ENCODE data around the gene C16orf96. TPM values are rescaled to one million over a fixed set of nuclear protein-coding genes. Genes with fewer than 3 reads are reported as not detected.

Gene C16orf96
- total and polyA plus RNA-seq, 2 of the 8 experiments (the other 6 are each of a cell fraction or from before 2014, with no cell fraction given): 1.0 to 1.3 TPM

GRCh38 chr16:4606354-4606753 lies 50.2 kb downstream of the C16orf96 start:
- WGBS, 2 experiments (ENCODE audit: extremely low coverage in 1 of 2, insufficient coverage in 1 of 2, insufficient read length in 1 of 2, insufficient replicate concordance in 2 of 2, low coverage in 1 of 2, low lambda C conversion rate in 2 of 2, missing lambda C conversion rate in 1 of 2): 93% methylated on average over 9 of the region's 9 CpGs; no CpG with 5 or more reads in 1 of the 2 experiments
- H3K14ac ChIP-seq (ENCODE audit: insufficient read length): no peak overlapping the region
- POLR2A ChIA-PET (ENCODE audit: partially characterized antibody): interaction anchor here (1.0 to 13.3 kb wide), 4 partner anchors 8 to 21 kb away, joined by 5 to 126 read pairs (median 30); partner anchors contain the start of gene UBALD1
- H3K27ac ChIP-seq (ENCODE audit: low read depth, low read length): no peak overlapping the region
- no peak overlapping the region for H2BK5ac ChIP-seq (ENCODE audit: low read depth, low read length)
- H3K4me3 ChIP-seq (ENCODE audit: extremely low read depth in 1 of 4, insufficient read depth in 2 of 4, low read depth in 3 of 4, low read length in 4 of 4): no peak overlapping the region
- FAIRE-seq (no peak), DNase-seq (ENCODE audit: low read depth in 1 of 2, low spot score in 2 of 2) (no peak)
- no peak overlapping the region for H2BK12ac ChIP-seq (ENCODE audit: low read depth, low read length)
- H2BK120ac ChIP-seq (replicated peaks; ENCODE audit: low read depth, low read length): no peak overlapping the region
- no peak overlapping the region for H2AK5ac ChIP-seq (ENCODE audit: low read depth, low read length)
- H3K18ac ChIP-seq (ENCODE audit: extremely low read depth, low read length): no peak overlapping the region
- H3K4me2 ChIP-seq (ENCODE audit: insufficient read depth in 1 of 2, low read depth in 2 of 2, low read length in 2 of 2): no peak overlapping the region
- no peak overlapping the region for H3K9ac ChIP-seq (replicated peaks in 1 of 4; ENCODE audit: extremely low read depth in 1 of 4, low read depth in 3 of 4, low read length in 3 of 4)
- H3K36me3 ChIP-seq (ENCODE audit: control insufficient read depth in 2 of 4, insufficient read depth in 4 of 4, low read length in 3 of 4): peaks cover 2 to 20% (median 11%) of the 10 kb centered on the region in 4 experiments; a peak in 4 of 8 replicates
- TF ChIP-seq TAF1 (IDR thresholded peaks at IDR 0.05; ENCODE audit: low read depth, low read length) (no peak), RBBP5 (IDR thresholded peaks at IDR 0.05; ENCODE audit: borderline replicate concordance, low read depth, low read length) (no peak), JUND (IDR thresholded peaks at IDR 0.05; ENCODE audit: low read length) (no peak), CEBPB (IDR thresholded peaks at IDR 0.05; ENCODE audit: low read depth, low read length) (no peak), TEAD4 (IDR thresholded peaks at IDR 0.05; ENCODE audit: low read depth, low read length) (no peak)
- peaks cover 0 to 15% (median 8%) of the 10 kb centered on the region in 4 experiments; a peak in 6 of 7 replicates for H3K4me1 ChIP-seq (replicated peaks in 1 of 4; ENCODE audit: control insufficient read depth in 3 of 4, insufficient read depth in 4 of 4, low read length in 3 of 4)
- CTCF ChIA-PET (ENCODE audit: partially characterized antibody): interaction anchor here (0.6 to 5.0 kb wide), 4 partner anchors 21 to 90 kb away, joined by 3 to 21 read pairs (median 4); no protein-coding TSS in a partner anchor
- peaks cover 13 to 15% of the 10 kb centered on the region in 2 experiments for H4K20me1 ChIP-seq (replicated peaks in 1 of 2; ENCODE audit: control insufficient read depth in 1 of 2, insufficient read depth in 2 of 2, low read length in 2 of 2)
- no peak overlapping the region for H2AFZ ChIP-seq (ENCODE audit: low read length)
- H3K27me3 ChIP-seq (replicated peaks in 1 of 4; ENCODE audit: control insufficient read depth in 3 of 4, extremely low read depth in 1 of 4, insufficient read depth in 3 of 4, low read length in 3 of 4): no peaks in the 10 kb centered on the region; a peak in 1 of 7 replicates
- H3K9me3 ChIP-seq (ENCODE audit: insufficient read depth in 2 of 2, low read depth in 1 of 2, low read length in 1 of 2): no peaks in the 10 kb centered on the region
- no peak overlapping the region for H2BK20ac ChIP-seq (ENCODE audit: low read length)
- peaks cover 5% of the 10 kb centered on the region; the same call in 1 of the 2 replicates for H3K79me1 ChIP-seq (ENCODE audit: low read depth, low read length)
- no peak overlapping the region; the same call in 1 of the 2 replicates for H4K8ac ChIP-seq (ENCODE audit: extremely low read depth, insufficient read depth, low read length)
- no peak overlapping the region for H3K23ac ChIP-seq (ENCODE audit: insufficient read length)
- no peak overlapping the region for H2BK15ac ChIP-seq (ENCODE audit: low read length)
- no peak overlapping the region for H3K4ac ChIP-seq (replicated peaks; ENCODE audit: insufficient read length, low read depth, low read length)
- no peak overlapping the region for H4K5ac ChIP-seq (ENCODE audit: insufficient read length, low read depth, low read length)
- no peak overlapping the region for H4K91ac ChIP-seq (replicated peaks; ENCODE audit: insufficient read length, low read length)
- H3K23me2 ChIP-seq (ENCODE audit: low read depth, low read length): no peaks in the 10 kb centered on the region
- H3K56ac ChIP-seq (replicated peaks; ENCODE audit: insufficient read length, low read depth, low read length): no peak overlapping the region
- H3K79me2 ChIP-seq (ENCODE audit: control insufficient read depth in 1 of 2, insufficient read depth in 2 of 2, low read length in 2 of 2): peaks cover 7 to 15% of the 10 kb centered on the region in 2 experiments; a peak in 3 of 4 replicates

All from H1 (cell line).